GM18907 (cell line): Measurements from ENCODE around the gene TIMP1.

Experiments
- ATAC-seq: cut with Tn5 transposase; IDR thresholded peaks from one replicate; pipeline ENCODE4 v1.9.1; 2021; ENCODE audit warnings: mild to moderate bottlenecking, moderate library complexity; ENCODE audit not compliant: unreplicated experiment

The TIMP1 gene

DNA sequence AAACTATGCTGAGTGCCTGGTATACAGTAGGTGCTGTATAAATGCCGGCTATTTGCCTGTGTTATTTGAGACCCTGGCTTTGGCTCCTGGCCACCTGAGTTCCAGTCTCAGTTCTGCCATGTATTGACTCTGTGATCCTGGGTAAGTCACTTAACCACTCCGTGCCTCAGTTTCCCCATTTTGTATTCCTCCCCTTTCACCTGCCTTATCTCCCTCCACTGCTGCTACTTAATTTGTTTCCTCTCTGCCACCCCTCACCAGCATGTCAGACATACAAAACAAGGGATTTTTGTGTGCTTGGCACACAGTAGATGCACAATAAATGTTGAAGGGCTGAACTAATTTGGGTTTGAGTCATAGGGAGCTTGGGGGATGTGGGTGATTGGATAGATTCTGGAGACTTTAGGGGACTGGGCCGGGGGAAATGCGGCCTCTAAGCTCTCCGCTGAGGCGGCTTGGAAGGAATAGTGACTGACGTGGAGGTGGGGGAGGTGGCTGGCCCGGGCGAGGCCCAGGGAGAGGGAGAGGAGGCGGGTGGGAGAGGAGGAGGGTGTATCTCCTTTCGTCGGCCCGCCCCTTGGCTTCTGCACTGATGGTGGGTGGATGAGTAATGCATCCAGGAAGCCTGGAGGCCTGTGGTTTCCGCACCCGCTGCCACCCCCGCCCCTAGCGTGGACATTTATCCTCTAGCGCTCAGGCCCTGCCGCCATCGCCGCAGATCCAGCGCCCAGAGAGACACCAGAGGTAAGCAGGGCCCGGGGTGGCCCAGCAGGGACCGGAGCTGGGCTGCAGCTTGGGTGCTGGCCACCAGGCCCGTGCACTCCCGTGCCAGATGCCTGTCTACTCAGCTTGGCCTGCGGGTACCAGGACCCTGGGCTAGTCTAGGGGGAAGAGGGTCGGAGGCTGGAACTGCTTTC is at the start of gene TIMP1:
Gene TIMP1 (plus strand): TSS at position 706 of the 917 bp plus-strand sequence. CDS start 980 bp downstream, outside the sequence.
- peak; percentile 81 for ATAC-seq

DNA sequence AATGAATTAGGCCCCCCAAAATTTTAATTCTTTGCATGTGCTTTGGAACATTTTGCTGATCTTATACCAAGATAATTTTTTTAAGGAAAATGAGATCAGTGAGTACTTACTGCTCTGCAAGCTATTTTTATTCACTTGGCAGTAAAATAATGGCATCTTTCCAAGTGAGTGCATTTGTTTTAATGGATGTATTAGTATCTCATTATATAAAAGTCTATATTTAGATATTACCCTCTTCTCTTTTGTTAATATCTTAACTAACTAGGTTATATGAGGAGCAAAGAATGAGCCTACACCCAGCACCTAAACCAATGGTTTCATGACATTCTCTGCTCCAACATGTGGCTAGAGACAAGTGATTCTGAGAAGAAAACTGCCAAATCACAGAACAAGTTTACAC is 42.4 kb upstream of the TIMP1 start:
- ATAC-seq, result no peak

DNA sequence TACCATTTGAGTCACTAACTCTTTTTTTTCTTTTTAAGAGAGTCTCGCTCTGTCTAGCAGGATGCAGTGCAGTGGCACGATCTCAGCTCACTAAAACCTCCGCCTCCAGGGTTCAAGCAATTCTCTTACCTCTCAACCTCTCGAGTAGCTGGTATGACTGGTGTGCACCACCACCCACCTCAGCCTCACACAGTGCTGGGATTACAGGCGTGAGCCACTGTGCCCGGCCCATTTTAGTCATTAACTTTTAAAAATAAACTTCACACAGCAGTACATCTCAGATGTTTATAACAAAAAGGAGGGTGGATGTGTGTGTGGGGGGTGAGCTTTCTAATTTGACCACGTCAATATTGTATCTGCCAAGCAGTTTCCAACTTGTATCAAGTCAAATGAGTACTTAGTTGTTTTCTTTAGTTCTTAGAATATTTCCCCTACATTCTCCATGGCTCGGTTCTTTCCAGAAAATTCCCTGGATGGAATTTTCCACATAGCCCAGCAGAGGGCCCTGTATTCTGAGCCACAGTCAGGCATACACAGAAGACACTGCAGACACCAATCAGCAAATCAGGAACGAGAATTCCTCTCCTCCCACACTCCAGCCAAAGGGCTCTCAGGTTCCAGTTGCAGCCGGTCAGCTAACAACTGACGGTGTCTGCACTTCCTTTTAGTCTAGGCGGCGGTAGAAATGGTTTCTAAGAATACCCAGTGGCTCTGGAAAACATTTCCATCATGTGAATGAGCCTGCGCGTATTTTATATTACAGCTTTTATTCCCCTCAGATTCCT is 41.3 kb upstream of the TIMP1 start:
- ATAC-seq, result no peak

- no peak for ATAC-seq
Observed at GRCh38 chrX:47543496-47543895, 38.7 kb upstream of the TIMP1 start.

GRCh38 chrX:47556045-47556623 is 26.1 kb upstream of the TIMP1 start:
- peak; percentile 89 for ATAC-seq

- ATAC-seq, result no peak
Observed at GRCh38 chrX:47558436-47558835, 23.8 kb upstream of the TIMP1 start.

- no peak for ATAC-seq
Observed at GRCh38 chrX:47560179-47560933, 21.9 kb upstream of the TIMP1 start.

GRCh38 chrX:47560934-47561658 is 21.1 kb upstream of the TIMP1 start, which contains the start of gene ARAF:
Gene ARAF (plus strand): TSS chrX:47561205. CDS start chrX:47562968, 1,763 bp downstream.
- peak; percentile 90 for ATAC-seq

DNA sequence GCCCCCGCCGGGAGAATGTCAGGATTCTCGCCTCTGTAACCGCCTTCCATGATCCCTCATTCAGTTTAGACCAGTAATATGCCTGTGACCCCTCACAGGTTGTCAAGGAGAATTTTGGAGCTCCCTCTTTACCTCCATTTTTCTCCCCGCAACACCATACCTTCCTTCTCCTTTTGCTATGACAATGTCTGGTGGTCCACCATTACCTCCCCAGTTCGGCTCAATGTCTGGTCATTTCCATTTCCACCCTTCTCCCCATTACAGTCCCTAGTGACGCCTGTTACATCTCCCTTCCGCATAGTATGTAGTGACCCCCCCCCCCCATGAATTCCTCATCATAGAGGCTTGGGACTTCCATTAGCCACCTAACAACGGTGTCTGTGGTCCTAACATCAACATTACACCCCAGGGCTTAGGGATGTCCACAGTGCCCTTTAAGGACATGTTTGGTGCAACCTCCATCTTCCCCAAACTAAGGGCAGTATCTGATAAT is 20.5 kb upstream of the TIMP1 start:
- ATAC-seq, result no peak

DNA sequence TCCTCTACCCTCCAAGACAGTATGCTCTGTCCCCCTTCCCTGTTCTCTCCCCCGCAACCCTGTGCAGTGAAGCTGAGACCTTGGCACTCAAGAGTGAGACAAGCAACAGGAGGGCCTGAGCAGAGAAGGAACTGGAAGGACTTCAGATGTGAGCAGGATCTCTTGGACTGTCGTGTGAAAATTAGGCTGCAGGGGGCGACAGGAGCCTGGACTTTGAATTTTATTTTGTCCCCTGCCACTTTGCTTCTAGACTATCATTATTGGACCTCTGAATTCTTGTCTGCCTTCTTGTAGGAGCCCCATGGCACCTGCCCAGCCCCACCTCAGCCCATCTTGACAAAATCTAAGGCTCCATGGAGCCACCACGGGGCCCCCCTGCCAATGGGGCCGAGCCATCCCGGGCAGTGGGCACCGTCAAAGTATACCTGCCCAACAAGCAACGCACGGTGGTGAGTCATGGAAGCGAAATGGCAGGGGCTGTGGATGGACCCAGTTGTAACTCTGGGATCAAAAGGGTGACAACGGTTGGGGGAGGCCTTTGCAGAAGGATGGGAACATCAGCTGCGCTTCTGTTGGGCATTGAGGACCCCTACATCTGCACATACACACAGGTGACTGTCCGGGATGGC is 19.5 kb upstream of the TIMP1 start:
- no peak for ATAC-seq

GRCh38 chrX:47563801-47564315 is 18.4 kb upstream of the TIMP1 start:
- ATAC-seq, result no peak

DNA sequence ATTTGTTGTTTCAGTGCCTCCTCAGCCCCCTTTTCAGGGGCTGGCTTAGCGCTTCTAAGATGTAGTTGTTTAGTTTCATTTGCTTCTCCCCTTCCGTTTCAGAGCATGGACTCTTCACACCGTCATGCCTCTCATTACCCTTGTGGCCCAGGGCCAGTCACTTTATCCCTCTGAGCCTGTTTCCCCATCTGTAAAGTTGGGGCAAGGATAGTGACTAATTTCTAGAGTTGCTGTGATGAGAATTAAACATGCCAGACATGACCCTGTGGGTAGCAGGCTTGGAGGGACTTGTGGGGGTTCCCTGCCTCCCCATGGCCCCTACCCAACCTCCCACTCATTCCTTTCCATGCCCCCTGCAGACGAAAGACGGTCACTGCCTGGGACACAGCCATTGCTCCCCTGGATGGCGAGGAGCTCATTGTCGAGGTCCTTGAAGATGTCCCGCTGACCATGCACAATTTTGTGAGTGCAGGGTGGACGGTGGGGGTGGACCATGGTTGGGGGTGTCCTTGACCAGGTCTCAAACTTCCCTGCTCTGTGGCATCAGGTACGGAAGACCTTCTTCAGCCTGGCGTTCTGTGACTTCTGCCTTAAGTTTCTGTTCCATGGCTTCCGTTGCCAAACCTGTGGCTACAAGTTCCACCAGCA is 17.7 kb upstream of the TIMP1 start:
- ATAC-seq, result no peak

DNA sequence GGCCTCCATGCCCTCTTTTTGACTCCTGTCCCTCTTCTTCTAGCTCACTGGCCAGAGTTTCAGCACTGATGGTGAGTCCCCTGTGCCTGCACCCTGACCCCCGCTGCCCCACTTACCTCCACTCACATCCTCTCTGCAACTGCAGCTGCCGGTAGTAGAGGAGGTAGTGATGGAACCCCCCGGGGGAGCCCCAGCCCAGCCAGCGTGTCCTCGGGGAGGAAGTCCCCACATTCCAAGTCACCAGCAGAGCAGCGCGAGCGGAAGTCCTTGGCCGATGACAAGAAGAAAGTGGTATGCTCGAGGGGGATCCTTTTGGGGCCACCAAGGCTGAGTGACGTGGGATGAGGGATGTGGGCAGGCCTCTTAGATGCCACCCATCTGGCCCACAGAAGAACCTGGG is 15.4 kb upstream of the TIMP1 start:
- no peak for ATAC-seq

DNA sequence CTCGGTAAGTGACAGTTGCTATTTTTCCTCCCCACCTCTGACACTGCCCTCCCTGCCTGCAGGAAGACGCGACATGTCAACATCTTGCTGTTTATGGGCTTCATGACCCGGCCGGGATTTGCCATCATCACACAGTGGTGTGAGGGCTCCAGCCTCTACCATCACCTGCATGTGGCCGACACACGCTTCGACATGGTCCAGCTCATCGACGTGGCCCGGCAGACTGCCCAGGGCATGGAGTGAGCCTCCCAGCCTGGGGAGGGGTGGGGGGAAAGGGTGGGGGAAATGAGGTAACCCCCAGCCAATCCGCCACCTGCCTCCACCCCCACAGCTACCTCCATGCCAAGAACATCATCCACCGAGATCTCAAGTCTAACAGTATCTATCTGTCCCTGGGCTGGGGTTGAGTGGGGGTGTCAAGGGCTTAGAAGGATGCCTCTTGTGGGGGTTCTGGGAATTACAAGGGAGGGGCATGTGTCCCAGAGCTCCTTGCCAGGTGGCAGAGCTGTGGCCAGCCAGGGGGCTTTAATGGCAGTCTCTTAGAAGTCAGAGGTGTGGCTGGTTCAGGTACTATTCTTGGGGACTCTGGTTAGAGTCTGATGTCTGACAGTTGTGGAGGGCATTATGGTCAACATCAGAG is 13.5 kb upstream of the TIMP1 start:
- ATAC-seq, result no peak

DNA sequence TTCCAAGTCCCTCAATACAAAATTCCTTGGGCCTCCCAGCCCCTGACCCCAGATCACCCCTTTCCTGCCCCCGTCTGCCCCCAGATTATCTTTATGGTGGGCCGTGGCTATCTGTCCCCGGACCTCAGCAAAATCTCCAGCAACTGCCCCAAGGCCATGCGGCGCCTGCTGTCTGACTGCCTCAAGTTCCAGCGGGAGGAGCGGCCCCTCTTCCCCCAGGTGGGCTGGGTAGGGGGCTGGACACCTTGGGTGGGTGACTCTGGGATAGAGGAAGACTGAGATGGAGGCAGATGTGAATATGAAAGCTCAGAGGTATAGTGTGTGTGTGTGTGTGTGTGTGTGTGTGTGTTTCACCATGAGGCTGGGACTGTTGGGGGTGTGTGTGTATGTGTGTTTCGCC is 11.4 kb upstream of the TIMP1 start:
- no peak for ATAC-seq

- no peak for ATAC-seq
Observed at GRCh38 chrX:47571215-47571614, 11.0 kb upstream of the TIMP1 start.

DNA sequence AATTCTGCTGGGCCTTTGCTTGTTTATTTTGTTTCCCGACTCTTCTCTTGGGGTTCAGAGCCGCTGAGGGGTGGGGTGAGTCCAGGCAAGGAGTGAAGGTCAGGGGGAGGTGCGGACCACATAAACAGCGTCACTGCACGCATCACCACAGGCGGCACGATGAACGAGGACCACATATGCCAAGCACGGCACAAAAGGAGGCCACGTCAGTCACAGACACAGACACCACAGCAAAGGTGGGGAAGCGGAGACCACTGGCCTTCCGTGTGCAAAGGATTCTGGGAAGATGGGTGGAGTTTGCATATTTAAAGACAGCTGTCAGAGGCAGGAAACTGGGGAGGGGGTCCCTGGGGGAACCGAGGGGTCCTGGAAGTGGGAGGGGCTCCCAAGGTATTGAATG is 10.3 kb upstream of the TIMP1 start:
- ATAC-seq, result no peak

GRCh38 chrX:47572773-47573340 is 9.4 kb upstream of the TIMP1 start:
- ATAC-seq, result no peak
